ENCODE measurements around the gene ZNF410.
A peak's percentile ranks its signal among the peaks of the same experiment; 100 is the strongest.
"Not testable (repeated sequence)": the region's sequence is repeated elsewhere in the genome, so short reads cannot be mapped to it uniquely, and the experiment has no call there.

ZNF410 gene

GRCh38 chr14:73887694-73888459, 1.2 kb downstream of the ZNF410 start:
- no peak for DNase-seq

DNA sequence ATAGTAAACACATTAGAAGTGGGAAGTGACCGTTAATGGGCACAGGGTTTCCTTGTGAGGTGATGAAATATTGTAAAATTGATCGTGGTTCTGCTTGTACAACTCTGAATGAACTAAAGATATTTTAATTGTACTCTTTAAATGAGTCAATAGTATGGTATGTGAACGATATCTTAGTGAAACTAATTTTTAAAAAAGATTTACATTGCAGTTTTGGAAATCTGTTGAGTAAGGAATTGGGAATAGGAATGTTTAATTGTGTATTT, 1.7 kb downstream of the ZNF410 start:
- no peak for DNase-seq

GRCh38 chr14:73888971-73889370, 2.3 kb downstream of the ZNF410 start:
- DNase-seq, result no peak

DNA sequence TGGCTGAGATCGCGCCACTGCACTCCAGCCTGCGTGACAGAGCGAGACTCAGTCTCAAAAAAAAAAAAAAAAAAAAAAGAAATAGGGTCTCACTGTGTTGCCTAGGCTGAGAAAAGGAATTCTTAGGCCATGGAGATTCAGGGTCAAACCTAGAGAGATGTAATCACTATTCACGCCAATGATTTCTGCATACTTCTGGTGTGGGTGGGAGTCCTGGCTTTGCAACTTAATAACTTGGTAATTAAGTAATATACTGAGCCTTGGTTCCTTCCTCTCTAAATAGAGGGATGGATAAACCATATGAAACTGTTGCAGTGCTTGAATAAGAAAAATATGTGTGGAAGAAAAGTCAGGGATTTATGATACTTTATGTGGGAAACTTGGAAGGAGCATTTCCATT, 2.7 kb downstream of the ZNF410 start:
- DNase-seq, result no peak

GRCh38 chr14:73894180-73894687, 7.6 kb downstream of the ZNF410 start:
- not testable (repeated sequence) for DNase-seq

- DNase-seq, result no peak
These were observed 9.3 kb downstream of the ZNF410 start for GRCh38 chr14:73895939-73896338.

DNA sequence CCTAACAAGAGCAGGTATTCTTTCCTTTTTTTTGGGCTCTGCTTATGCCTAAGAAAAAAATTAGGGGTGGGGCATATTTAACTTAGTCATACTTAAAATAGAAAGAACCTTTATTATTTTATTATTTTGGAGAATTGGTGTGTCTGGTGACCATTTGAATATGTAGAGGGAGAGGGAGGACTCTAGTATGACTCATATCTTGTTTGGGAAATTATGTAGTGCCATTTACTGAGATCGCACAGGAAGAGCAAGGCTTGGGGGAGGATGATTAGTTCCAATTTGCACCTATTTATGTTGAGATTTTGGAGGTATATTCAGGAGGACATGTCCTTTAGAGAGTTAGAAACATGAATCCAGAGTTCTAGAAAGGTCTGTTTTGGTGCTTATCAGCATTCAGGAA, 9.9 kb downstream of the ZNF410 start:
- DNase-seq, result no peak

- no peak for DNase-seq
These were observed 16.4 kb downstream of the ZNF410 start for GRCh38 chr14:73903028-73903427.

DNA sequence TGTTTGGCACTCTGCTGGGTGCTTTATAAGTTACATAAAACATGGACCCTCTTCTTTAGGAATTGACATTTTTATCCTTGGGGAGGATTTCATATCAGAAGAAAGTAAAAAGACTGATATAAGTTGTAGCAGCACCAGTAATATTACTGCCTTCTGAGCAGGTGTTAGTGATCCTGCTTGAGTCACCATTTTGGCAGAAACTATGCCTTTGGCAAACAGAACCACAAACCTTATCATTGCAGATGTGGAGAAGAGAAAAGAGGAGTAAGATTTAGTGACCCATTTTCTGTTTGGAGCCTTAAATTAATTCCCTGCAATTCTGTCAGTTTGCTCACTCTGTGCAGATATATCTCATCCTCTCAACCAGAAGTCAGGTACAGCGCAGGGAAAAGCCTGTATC, 23.0 kb downstream of the ZNF410 start:
- no peak for DNase-seq

DNA sequence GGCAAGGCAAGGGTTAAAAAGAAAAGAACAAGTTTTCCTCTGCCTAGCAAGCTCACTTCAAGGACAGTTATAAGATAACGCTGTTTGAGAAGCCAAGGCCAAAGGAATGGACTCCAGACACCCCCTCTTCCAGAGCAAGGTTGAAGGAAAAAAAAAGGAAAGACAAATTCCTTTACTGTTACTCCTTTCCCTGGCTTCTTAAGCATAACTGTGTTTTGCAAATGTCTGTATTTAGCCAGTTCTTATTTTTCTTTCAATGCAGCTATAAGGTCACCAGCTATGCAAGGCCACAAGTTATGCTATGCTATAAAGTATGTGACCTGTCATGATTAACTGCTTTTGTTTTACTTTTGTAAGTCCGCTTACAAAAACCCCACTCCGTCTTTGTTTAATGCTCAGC, 26.6 kb downstream of the ZNF410 start:
- DNase-seq, result no peak

- DNase-seq, result no peak
These were observed 29.7 kb downstream of the ZNF410 start for GRCh38 chr14:73916324-73916723.

DNA sequence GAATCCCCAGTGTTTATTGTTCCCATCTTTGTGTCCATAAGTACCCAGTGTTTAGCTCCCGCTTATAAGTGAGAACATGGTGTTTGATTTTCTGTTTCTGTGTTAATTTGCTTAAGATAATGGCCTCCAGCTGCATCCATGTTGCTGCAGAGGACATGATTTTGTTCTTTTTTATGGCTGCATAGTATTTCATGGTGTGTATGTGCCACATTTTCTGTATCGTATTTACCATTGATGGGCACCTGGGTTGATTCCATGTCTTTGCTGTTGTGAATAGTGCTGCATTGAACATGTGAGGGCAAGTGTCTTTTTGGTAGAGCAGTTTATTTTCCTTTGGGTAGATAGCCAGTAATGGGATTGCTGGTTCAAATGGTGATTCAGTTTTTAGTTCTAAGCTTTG, 32.8 kb downstream of the ZNF410 start:
- DNase-seq, result not testable (repeated sequence)

GRCh38 chr14:73924337-73924736, 37.7 kb downstream of the ZNF410 start:
- no peak for DNase-seq

DNA sequence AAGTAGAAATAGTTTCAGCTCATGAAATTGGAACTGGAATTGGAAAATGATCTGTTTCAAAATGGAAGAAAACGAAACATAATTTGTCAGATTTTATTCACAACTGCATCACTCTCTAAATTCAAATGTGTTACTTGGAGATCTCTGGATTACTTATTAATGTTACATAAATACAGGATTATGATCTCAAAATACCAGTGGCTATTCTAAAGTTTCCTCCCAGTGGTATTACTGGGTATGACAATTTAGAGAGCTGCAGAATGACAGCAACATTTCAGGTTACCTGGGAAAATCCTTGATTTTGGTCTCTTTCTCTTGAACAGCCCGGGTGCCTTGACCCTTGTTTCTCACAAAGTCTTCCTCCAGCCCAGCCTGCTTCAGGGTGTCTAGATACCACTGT, 49.0 kb downstream of the ZNF410 start:
- no peak for DNase-seq

DNA sequence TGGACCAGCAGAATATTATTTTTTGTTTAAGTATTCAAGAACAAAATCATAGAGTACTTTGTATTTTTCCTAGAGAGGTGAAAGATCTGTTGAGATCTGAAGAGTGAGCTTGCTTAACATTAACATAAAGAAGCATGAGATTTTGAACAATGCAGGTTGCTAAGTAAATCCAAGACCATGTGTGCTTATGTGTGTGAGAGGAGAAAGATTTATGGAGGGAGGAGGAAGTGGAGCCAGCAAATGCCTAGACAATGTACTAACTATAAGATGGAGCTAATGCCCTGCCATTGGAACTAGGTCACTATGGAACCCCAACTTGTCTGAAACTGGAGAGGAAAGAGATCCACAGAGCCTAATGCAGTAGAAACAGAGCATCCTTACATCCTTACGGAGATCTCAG, 49.9 kb downstream of the ZNF410 start:
- DNase-seq, result no peak

- DNase-seq, result no peak
These were observed 50.4 kb downstream of the ZNF410 start for GRCh38 chr14:73937012-73937411.

DNA sequence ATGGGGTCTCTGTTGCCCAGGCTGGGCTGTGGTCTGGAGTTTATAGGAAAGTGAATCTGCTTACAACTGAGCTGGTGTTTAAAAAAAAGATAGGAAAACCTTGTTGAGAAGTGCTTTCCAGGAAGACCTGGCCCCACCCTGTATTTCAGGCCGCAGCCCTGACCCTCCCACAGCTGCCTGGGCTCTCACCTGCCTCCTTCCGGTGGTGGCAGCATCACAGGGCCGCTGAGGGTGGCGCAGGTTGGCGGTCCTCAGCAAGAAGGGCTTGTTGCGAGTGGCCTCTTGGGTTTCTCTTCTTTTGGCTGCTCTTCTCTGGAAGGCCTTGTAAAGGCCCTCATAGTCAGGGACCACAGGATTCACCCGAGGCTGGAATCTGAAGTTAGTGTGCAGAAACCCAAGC, 55.5 kb downstream of the ZNF410 start:
- no peak for DNase-seq

DNA sequence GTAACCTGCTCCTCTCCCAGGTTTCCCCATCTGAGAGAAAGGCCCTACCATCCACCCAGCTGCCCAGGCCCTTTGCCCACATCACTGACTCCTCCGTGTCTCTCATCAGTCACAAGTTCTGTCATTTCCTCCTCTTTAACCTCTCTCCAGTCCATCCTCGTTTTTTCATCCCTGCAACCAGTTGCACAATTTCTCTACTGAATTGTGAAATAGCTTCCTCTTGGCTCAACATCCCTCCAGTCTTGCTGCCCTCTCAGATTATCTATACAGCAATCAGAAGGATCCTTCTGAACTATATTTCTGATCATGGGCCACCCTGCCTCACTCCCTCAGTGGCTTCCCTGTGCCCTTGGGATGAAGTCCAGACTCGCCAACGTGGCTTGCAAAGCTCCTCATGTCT, 56.4 kb downstream of the ZNF410 start:
- peak; percentile 8 for DNase-seq

GRCh38 chr14:73944432-73945158, 57.9 kb downstream of the ZNF410 start:
- DNase-seq, result no peak

DNA sequence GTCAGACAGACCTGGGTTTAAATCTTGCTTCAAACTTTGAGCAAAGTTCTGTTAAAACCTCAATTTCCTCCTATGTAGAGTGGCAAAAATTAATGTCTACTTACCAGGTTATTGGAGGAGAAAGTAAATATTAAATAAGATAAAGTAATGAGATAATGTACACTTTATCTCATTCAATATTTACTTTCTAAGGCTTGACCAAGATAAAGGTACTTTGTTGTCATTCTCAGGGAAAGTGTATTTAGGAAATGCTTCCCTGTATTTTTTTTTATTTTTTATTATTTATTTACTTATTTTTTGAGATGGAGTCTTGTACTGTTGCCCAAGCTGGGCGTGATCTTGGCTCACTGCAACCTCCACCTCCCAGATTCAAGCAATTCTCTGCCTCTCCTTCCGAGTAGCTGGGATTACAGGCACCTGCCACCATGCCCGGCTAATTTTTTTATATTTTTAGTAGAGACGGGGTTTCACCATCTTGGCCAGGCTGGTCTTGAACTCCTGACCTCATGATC, 58.6 kb downstream of the ZNF410 start:
- DNase-seq, result no peak

DNA sequence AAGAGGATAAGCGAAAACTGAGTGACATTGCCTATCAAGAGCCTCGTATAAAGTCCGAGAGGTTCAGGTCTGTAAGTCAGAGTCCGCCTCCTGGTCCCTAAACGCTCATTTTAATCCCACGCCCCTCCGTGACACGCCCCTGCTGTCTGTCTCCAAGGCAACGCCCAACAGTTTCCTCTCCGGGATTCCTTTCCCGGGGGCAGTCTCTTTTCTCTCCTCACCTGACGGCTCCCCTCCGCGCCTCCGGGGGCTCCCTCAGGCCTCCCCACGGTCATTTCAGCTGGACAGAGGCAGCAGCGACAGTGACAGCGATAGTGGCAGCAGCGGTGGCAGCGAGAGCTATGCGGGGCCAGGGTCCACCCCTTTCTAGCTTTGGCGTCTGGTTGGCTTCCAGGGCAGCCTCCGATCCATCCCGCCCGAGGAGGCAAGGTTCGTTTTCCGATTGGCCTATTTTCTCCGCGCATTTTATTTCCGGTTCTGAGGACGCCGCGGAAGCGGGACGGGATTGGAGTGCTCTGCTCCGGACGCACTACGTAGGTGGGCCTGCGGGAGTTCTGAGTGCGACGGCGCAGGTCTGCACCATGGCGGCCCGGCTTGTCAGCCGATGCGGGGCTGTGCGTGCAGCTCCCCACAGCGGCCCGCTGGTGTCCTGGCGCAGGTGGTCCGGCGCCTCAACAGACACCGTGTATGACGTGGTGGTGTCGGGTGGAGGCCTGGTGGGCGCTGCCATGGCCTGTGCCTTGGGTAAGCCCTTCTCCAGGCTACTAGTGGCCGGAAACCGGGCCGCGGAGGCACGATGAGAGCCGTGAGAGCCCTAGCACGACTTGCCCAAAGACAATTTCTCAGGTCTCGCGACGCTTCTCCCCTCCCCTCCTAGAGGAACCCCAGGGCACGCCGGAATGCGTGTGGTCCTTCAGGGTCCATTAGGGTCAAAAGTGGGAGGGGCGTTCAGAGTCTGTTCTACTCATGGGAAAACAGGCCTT, 63.4 kb downstream of the ZNF410 start, which contains the start of the genes COQ6 and FAM161B:
Gene COQ6, plus strand, starts transcription at position 551 of the 983 bp plus-strand sequence. Its CDS starts 31 bp downstream, at position 582.
Gene FAM161B, minus strand, starts transcription at position 343 of the 983 bp plus-strand sequence. Its CDS starts 68 bp downstream, at position 275.
- DNase-seq, result peak; percentile 91

DNA sequence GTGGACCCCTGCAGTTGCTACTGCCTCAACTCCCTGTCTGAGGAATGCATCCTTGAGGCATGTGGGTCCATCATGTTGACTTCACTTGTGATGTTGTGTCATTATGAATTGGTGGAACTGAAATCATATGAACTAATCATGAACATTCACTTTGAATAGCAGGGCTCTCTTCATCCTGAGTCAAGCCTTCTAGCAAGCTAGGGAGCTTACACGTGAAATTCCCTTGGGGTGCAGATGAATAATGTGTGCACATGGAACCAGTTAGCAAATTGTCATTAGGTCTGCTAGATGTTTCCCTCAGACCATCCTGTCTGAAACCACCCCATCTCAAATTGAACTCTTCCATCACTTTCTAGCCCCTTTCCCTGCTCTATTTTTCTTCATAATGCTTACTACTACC, 67.1 kb downstream of the ZNF410 start:
- DNase-seq, result no peak

- no peak for DNase-seq
These were observed 69.0 kb downstream of the ZNF410 start for GRCh38 chr14:73955674-73956073.

Data from NK-92 treated with Interleukin-12 subunit alpha and Interleukin-12 subunit beta, amount 100 ng/mL, for 24 hours (cell line).